ENCODE data around the gene CXXC5. TPM values are rescaled to one million over a fixed set of nuclear protein-coding genes. Genes with fewer than 3 reads are reported as not detected.

Gene CXXC5
- total RNA-seq, 1 experiment from 2014 or later: 92.3 TPM

DNA sequence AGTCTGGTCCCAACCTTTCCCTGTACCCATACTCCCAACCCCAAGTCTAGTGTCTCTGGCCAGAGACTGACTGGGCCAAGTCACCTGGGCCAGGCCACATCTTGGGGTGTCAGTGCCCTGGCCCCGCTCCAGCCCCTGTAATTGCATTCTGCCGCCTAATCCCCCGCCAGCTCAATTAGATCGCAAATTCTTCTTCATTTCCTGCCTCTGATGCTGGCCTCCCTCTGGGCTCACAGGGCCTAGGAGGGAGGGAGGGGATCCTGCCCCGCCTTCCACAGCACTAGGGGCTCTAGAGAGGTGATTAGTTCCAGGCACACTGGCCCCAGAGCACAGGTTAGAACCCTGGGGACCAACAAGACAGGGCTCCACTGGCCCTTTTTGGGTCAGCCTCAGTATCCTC is 5.5 kb downstream of the CXXC5 start:
- intact Hi-C loops (cut with micrococcal nuclease; ENCODE audit: unreplicated experiment): no loop called here
- Mint-ChIP-seq H3K36me3 (ENCODE audit: insufficient read depth, unreplicated experiment) (peaks cover 31% of the 10 kb centered on the region), H3K4me1 (ENCODE audit: low read depth, unreplicated experiment) (peaks cover 59% of the 10 kb centered on the region), H3K4me3 (ENCODE audit: unreplicated experiment) (no peak overlapping the region), H3K9me3 (ENCODE audit: unreplicated experiment) (no peaks in the 10 kb centered on the region), H3K27me3 (ENCODE audit: insufficient read depth, unreplicated experiment) (no peaks in the 10 kb centered on the region), H3K27ac (ENCODE audit: unreplicated experiment) (peak overlapping the region; percentile 31)
- H3K27me3 ChIP-seq (replicated peaks; ENCODE audit: control insufficient read depth, insufficient read depth, low read length): no peaks in the 10 kb centered on the region
- TF ChIP-seq, protein P1, sequence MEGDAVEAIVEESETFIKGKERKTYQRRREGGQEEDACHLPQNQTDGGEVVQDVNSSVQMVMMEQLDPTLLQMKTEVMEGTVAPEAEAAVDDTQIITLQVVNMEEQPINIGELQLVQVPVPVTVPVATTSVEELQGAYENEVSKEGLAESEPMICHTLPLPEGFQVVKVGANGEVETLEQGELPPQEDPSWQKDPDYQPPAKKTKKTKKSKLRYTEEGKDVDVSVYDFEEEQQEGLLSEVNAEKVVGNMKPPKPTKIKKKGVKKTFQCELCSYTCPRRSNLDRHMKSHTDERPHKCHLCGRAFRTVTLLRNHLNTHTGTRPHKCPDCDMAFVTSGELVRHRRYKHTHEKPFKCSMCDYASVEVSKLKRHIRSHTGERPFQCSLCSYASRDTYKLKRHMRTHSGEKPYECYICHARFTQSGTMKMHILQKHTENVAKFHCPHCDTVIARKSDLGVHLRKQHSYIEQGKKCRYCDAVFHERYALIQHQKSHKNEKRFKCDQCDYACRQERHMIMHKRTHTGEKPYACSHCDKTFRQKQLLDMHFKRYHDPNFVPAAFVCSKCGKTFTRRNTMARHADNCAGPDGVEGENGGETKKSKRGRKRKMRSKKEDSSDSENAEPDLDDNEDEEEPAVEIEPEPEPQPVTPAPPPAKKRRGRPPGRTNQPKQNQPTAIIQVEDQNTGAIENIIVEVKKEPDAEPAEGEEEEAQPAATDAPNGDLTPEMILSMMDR (IDR thresholded peaks at IDR 0.05; ENCODE audit: insufficient read depth in 1 of 2, low read depth in 1 of 2, low read length in 1 of 2, severe bottlenecking in 1 of 2, unreplicated experiment in 1 of 2): no peak
- POLR2A ChIA-PET: no interaction called here
- DNase-seq: no peak
- H3K4me1 ChIP-seq: peaks cover 65% of the 10 kb centered on the region
- no peaks in the 10 kb centered on the region; the same call in none of the 2 replicates for H3K36me3 ChIP-seq (ENCODE audit: control insufficient read depth, insufficient read depth, low read length)
- BruUV-seq (replicated peaks): no TSS peak
- H3K4me3 ChIP-seq (ENCODE audit: low read depth, low read length): no peak overlapping the region
- H3K9me3 ChIP-seq: no peaks in the 10 kb centered on the region
- CTCF ChIA-PET: no interaction called here

- peak overlapping the region; percentile 31 for H3K27ac Mint-ChIP-seq (ENCODE audit: unreplicated experiment)
- DNase-seq: no peak
- peaks cover 73% of the 10 kb centered on the region for H3K4me1 ChIP-seq
- no peak overlapping the region for H3K4me3 ChIP-seq (ENCODE audit: low read depth, low read length)
- H3K4me3 Mint-ChIP-seq (ENCODE audit: unreplicated experiment): no peak overlapping the region
- H3K27me3 ChIP-seq (replicated peaks; ENCODE audit: control insufficient read depth, insufficient read depth, low read length): no peaks in the 10 kb centered on the region
- intact Hi-C loops (cut with micrococcal nuclease; ENCODE audit: unreplicated experiment): no loop called here
- TF ChIP-seq, protein P1 (IDR thresholded peaks at IDR 0.05; ENCODE audit: insufficient read depth in 1 of 2, low read depth in 1 of 2, low read length in 1 of 2, severe bottlenecking in 1 of 2, unreplicated experiment in 1 of 2): no peak
- no TSS peak for BruUV-seq (replicated peaks)
- H3K27me3 Mint-ChIP-seq (ENCODE audit: insufficient read depth, unreplicated experiment): no peaks in the 10 kb centered on the region
- H3K36me3 ChIP-seq (ENCODE audit: control insufficient read depth, insufficient read depth, low read length): no peaks in the 10 kb centered on the region; the same call in none of the 2 replicates
- ChIA-PET POLR2A (no interaction called here), CTCF (interaction anchor here (1.6 kb wide), 1 partner anchor 35 kb away, joined by 4 read pairs; no protein-coding TSS in a partner anchor)
- H3K9me3 ChIP-seq: no peaks in the 10 kb centered on the region
- H3K9me3 Mint-ChIP-seq (ENCODE audit: unreplicated experiment): no peaks in the 10 kb centered on the region
- peaks cover 66% of the 10 kb centered on the region for H3K4me1 Mint-ChIP-seq (ENCODE audit: low read depth, unreplicated experiment)
- H3K36me3 Mint-ChIP-seq (ENCODE audit: insufficient read depth, unreplicated experiment): peaks cover 34% of the 10 kb centered on the region
These were observed 6.3 kb downstream of the CXXC5 start for GRCh38 chr5:139654464-139654863.

- H3K4me1 ChIP-seq: peaks cover 78% of the 10 kb centered on the region
- no peaks in the 10 kb centered on the region for H3K9me3 Mint-ChIP-seq (ENCODE audit: unreplicated experiment)
- H3K27ac Mint-ChIP-seq (ENCODE audit: unreplicated experiment): peak overlapping the region; percentile 31
- intact Hi-C loops (cut with micrococcal nuclease; ENCODE audit: unreplicated experiment): no loop called here
- ChIA-PET CTCF (interaction anchor here (1.6 kb wide), 1 partner anchor 34 kb away, joined by 4 read pairs; no protein-coding TSS in a partner anchor), POLR2A (no interaction called here)
- no peaks in the 10 kb centered on the region for H3K27me3 Mint-ChIP-seq (ENCODE audit: insufficient read depth, unreplicated experiment)
- TF ChIP-seq, protein P1 (IDR thresholded peaks at IDR 0.05; ENCODE audit: insufficient read depth in 1 of 2, low read depth in 1 of 2, low read length in 1 of 2, severe bottlenecking in 1 of 2, unreplicated experiment in 1 of 2): no peak
- BruUV-seq (replicated peaks): no TSS peak
- no peaks in the 10 kb centered on the region; the same call in none of the 2 replicates for H3K36me3 ChIP-seq (ENCODE audit: control insufficient read depth, insufficient read depth, low read length)
- H3K27me3 ChIP-seq (replicated peaks; ENCODE audit: control insufficient read depth, insufficient read depth, low read length): no peaks in the 10 kb centered on the region
- H3K4me1 Mint-ChIP-seq (ENCODE audit: low read depth, unreplicated experiment): peaks cover 66% of the 10 kb centered on the region
- H3K4me3 Mint-ChIP-seq (ENCODE audit: unreplicated experiment): peak overlapping the region; percentile 34
- H3K9me3 ChIP-seq: no peaks in the 10 kb centered on the region
- H3K36me3 Mint-ChIP-seq (ENCODE audit: insufficient read depth, unreplicated experiment): peaks cover 29% of the 10 kb centered on the region
- H3K4me3 ChIP-seq (ENCODE audit: low read depth, low read length): no peak overlapping the region
- DNase-seq: no peak
These were observed 6.8 kb downstream of the CXXC5 start for GRCh38 chr5:139654871-139655491.

Measured in Caco-2 (cell line).